Breast epithelium (tissue), 3 donors: ENCODE measurements around the gene BCL2.

Experiments
- POLR2A ChIP-seq: fragments of 450-650 bp; IDR thresholded peaks from one replicate; pipeline ENCODE4 v1.6.1; 2016; ENCODE audit warnings: antibody characterized with exemption, mild to moderate bottlenecking, moderate library complexity
- TF ChIP-seq, protein P1 (sequence below), 3 donors: fragments of 450-650 bp; IDR thresholded peaks; one replicate each; pipeline ENCODE4 v1.5.1; 2016 to 2017; ENCODE audit warnings: antibody characterized with exemption in 3 of 3, mild to moderate bottlenecking in 3 of 3, moderate library complexity in 3 of 3

DNA sequence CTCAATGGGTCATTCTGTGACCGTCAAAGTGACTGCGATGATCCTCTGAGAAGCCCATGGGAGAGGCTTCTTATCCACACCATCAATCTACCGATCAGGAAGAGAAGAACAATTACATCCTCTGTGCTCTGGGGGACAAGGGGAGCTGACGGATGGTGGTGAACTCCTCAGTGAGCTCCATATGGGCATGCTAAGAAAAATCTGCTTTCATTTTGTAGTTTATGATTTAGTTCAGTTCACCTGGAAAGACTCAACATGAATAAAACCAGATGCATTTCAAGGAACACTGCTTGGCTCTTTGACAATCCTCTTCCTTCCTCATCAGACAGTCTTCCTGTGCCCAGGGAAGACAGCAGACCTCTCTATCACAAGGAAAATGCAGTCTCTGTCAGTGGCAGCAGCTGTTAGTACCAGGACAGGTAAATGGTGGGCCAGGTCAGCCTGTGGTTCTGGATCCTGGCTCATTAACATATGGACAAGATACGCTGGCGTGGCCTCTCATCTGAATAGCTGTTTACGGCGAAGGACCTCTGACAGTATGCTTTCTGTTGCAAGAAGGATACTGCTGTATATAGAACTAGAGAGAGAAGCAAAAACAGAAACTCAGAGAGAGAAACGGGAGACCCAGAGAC, 176.9 kb downstream of the BCL2 start:
- TF ChIP-seq, protein P1, sequence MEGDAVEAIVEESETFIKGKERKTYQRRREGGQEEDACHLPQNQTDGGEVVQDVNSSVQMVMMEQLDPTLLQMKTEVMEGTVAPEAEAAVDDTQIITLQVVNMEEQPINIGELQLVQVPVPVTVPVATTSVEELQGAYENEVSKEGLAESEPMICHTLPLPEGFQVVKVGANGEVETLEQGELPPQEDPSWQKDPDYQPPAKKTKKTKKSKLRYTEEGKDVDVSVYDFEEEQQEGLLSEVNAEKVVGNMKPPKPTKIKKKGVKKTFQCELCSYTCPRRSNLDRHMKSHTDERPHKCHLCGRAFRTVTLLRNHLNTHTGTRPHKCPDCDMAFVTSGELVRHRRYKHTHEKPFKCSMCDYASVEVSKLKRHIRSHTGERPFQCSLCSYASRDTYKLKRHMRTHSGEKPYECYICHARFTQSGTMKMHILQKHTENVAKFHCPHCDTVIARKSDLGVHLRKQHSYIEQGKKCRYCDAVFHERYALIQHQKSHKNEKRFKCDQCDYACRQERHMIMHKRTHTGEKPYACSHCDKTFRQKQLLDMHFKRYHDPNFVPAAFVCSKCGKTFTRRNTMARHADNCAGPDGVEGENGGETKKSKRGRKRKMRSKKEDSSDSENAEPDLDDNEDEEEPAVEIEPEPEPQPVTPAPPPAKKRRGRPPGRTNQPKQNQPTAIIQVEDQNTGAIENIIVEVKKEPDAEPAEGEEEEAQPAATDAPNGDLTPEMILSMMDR (IDR thresholded peaks at IDR 0.05): no peak
- no peak for TF ChIP-seq POLR2A
